Neuronal stem cell (in vitro differentiated cells): Measurements from ENCODE around the gene C22orf23.

Experiments used
- DNase-seq: peaks from one replicate; pipeline ENCODE4 v3.0.0-alpha.2; 2013; ENCODE audit warnings: low spot score
- H2AFZ ChIP-seq: one replicate; pipeline ENCODE4 v1.6.1; 2013; ENCODE audit warnings: mild to moderate bottlenecking, low read length, inconsistent platforms
- H2AK5ac ChIP-seq: 2 replicates; pipeline ENCODE4 v1.6.1; 2013; ENCODE audit warnings: low read depth, mild to moderate bottlenecking, inconsistent platforms, low read length, moderate library complexity, mixed read lengths
- H2BK120ac ChIP-seq: 2 replicates; pipeline ENCODE4 v1.6.1; 2013; ENCODE audit warnings: low read depth, mild to moderate bottlenecking, inconsistent platforms, low read length, moderate library complexity, mixed read lengths
- H2BK12ac ChIP-seq: one replicate; pipeline ENCODE4 v1.6.1; 2013; ENCODE audit warnings: low read length, inconsistent platforms
- H2BK15ac ChIP-seq: 2 replicates; pipeline ENCODE4 v1.6.1; 2013; ENCODE audit warnings: mild to moderate bottlenecking, low read length, inconsistent platforms, mixed read lengths
- H2BK5ac ChIP-seq: one replicate; pipeline ENCODE4 v1.6.1; 2013; ENCODE audit warnings: inconsistent platforms, mild to moderate bottlenecking, low read length, moderate library complexity
- H3K14ac ChIP-seq: one replicate; pipeline ENCODE4 v1.6.1; 2013; ENCODE audit warnings: low read length, inconsistent platforms
- H3K18ac ChIP-seq: 2 replicates; pipeline ENCODE4 v1.6.1; 2013; ENCODE audit warnings: low read length, inconsistent platforms
- H3K23ac ChIP-seq: 2 replicates; pipeline ENCODE4 v1.6.1; 2013; ENCODE audit warnings: low read depth, mild to moderate bottlenecking, mixed read lengths, low read length, inconsistent platforms; ENCODE audit not compliant: poor library complexity
- H3K27ac ChIP-seq: replicated peaks from 3 replicates; pipeline ENCODE4 v1.5.1; 2013; ENCODE audit warnings: low read length, inconsistent platforms
- H3K27me3 ChIP-seq, 3 experiments: 2 replicates each; pipeline ENCODE4 v1.6.1; 2013; ENCODE audit warnings: low read length in 3 of 3, mild to moderate bottlenecking in 2 of 3, inconsistent platforms in 1 of 3, low read depth in 1 of 3, mixed read lengths in 1 of 3, moderate library complexity in 1 of 3; ENCODE audit not compliant: control insufficient read depth in 3 of 3, insufficient read depth in 3 of 3
- H3K36me3 ChIP-seq, 2 donors: replicated peaks in 1 of 2; 2 replicates each; pipeline ENCODE4 v1.6.1; 2013; ENCODE audit warnings: low read length in 2 of 2; ENCODE audit not compliant: control insufficient read depth in 2 of 2, insufficient read depth in 2 of 2
- H3K4ac ChIP-seq: 2 replicates; pipeline ENCODE4 v1.6.1; 2013; ENCODE audit warnings: inconsistent platforms, mild to moderate bottlenecking, low read length, moderate library complexity
- H3K4me1 ChIP-seq, 2 donors: 1 replicate in 1 of 2; 2 replicates in 1 of 2; pipeline ENCODE4 v1.6.1; 2013; ENCODE audit warnings: low read length in 2 of 2, low read depth in 1 of 2; ENCODE audit not compliant: control insufficient read depth in 2 of 2, insufficient read depth in 1 of 2
- H3K4me2 ChIP-seq: one replicate; pipeline ENCODE4 v1.6.1; 2013; ENCODE audit warnings: mild to moderate bottlenecking, low read length, inconsistent platforms; ENCODE audit not compliant: insufficient read depth, poor library complexity, severe bottlenecking
- H3K4me3 ChIP-seq, 2 donors: 2 replicates each; pipeline ENCODE4 v1.5.1; 2013; ENCODE audit warnings: low read length in 2 of 2, mild to moderate bottlenecking in 2 of 2, inconsistent platforms in 1 of 2, moderate library complexity in 1 of 2
- H3K79me1 ChIP-seq: one replicate; pipeline ENCODE4 v1.6.1; 2013; ENCODE audit warnings: low read depth, mild to moderate bottlenecking, inconsistent platforms, low read length, moderate library complexity
- H3K9ac ChIP-seq: one replicate; pipeline ENCODE4 v1.6.1; 2013; ENCODE audit warnings: mild to moderate bottlenecking, low read depth, low read length, inconsistent platforms; ENCODE audit not compliant: poor library complexity
- H3K9me3 ChIP-seq, 2 donors: replicated peaks in 1 of 2; 2 replicates each; pipeline versions ENCODE3 to v1.6.1; 2013; ENCODE audit warnings: low read length in 2 of 2, mild to moderate bottlenecking in 2 of 2, inconsistent platforms in 1 of 2, low read depth in 1 of 2, mixed read lengths in 1 of 2, moderate library complexity in 1 of 2; ENCODE audit not compliant: control insufficient read depth in 2 of 2, insufficient read depth in 1 of 2
- H4K8ac ChIP-seq: one replicate; pipeline ENCODE4 v1.6.1; 2013; ENCODE audit warnings: low read depth, mild to moderate bottlenecking, inconsistent platforms, low read length, moderate library complexity
- H4K91ac ChIP-seq: one replicate; pipeline ENCODE4 v1.6.1; 2013; ENCODE audit warnings: low read length, low read depth, mild to moderate bottlenecking, inconsistent platforms; ENCODE audit not compliant: poor library complexity
- WGBS, 2 donors: extraction: QIAGEN DNeasy Blood & Tissue Kit; methylation state at CpG; one replicate each; pipeline ENCODE4 v1.1.7; 2013; ENCODE audit warnings: missing lambda C conversion rate in 2 of 2, mixed read lengths in 1 of 2; ENCODE audit not compliant: insufficient read length in 2 of 2, insufficient replicate concordance in 1 of 2; ENCODE audit errors: extremely low coverage in 2 of 2; 5-methylcytosine and 5-hydroxymethylcytosine counted together

The C22orf23 gene

DNA sequence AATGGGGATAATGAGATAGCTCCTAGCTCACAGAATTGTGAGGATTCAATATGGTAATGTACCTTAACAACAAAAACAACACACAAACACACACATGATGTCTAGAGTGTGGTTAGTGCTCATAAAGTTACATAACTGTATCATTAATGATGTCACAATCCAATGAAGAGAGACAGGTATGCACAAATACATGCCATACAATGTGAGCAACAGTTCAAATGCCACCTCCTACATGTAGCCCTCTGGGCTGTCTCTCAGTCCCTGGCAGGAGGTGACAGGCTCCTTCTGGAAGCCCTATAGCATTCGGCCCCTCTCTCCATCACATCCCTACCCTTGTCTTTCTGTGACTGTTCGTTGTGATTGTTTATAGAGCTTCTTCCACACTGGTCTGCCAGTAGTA lies 55.6 kb downstream of the C22orf23 start:
- no peak overlapping the region for H3K27ac ChIP-seq
- no peak overlapping the region for H2BK120ac ChIP-seq
- WGBS, 2 donors: no CpG with 5 or more reads among the region's 2 CpGs
- H3K9me3 ChIP-seq: no peaks in the 10 kb centered on the region
- no peak overlapping the region for H4K8ac ChIP-seq
- peaks cover 23 to 32% of the 10 kb centered on the region in 2 donors for H3K4me1 ChIP-seq
- DNase-seq: no peak
- no peak overlapping the region for H2BK15ac ChIP-seq
- H2AK5ac ChIP-seq: peak overlapping the region; percentile 54
- H3K27me3 ChIP-seq: no peaks in the 10 kb centered on the region
- no peak overlapping the region for H3K4ac ChIP-seq
- no peak overlapping the region for H3K14ac ChIP-seq
- no peak overlapping the region for H4K91ac ChIP-seq
- H2BK5ac ChIP-seq: peak overlapping the region; percentile 93
- peaks cover 0 to 8% of the 10 kb centered on the region in 2 donors for H3K36me3 ChIP-seq
- H3K79me1 ChIP-seq: no peaks in the 10 kb centered on the region
- no peak overlapping the region for H3K4me3 ChIP-seq
- H3K4me2 ChIP-seq: no peak overlapping the region
- no peak overlapping the region for H3K23ac ChIP-seq
- no peak overlapping the region for H2AFZ ChIP-seq
- H3K9ac ChIP-seq: no peak overlapping the region
- H3K18ac ChIP-seq: no peak overlapping the region
- no peak overlapping the region for H2BK12ac ChIP-seq

GRCh38 chr22:37896939-37897338 lies 56.5 kb downstream of the C22orf23 start:
- H2BK5ac ChIP-seq: no peak overlapping the region
- H3K36me3 ChIP-seq: peaks cover 2 to 12% of the 10 kb centered on the region in 2 donors
- no CpG with 5 or more reads among the region's 3 CpGs for WGBS, 2 donors

DNA sequence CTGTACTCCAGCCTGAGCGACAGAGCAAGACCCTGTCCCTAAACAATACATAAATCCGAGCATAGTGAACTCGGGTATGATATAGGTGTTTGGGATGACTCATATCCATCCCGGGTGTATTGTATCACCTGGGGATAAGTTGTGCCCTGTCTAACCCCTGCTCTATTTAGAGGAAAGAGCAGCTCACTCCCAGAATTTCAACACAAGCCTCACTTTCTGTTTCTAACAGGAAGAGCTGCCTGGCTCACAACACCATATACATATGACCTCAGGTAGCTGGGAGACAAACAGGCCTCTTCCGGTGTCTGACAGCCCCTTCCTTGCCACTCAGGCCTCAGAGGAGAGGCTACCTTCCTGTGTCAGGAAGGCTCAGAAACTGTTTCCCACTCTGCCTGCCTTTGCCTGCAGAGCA lies 57.2 kb downstream of the C22orf23 start:
- H3K27me3 ChIP-seq: no peaks in the 10 kb centered on the region
- no peak overlapping the region for H2BK12ac ChIP-seq
- H3K79me1 ChIP-seq: no peaks in the 10 kb centered on the region
- no peak overlapping the region for H3K14ac ChIP-seq
- H3K18ac ChIP-seq: no peak overlapping the region
- no peak overlapping the region for H2AK5ac ChIP-seq
- no peak overlapping the region for H2BK15ac ChIP-seq
- peaks cover 23 to 32% of the 10 kb centered on the region in 2 donors for H3K4me1 ChIP-seq
- H3K36me3 ChIP-seq: peaks cover 2 to 20% of the 10 kb centered on the region in 2 donors
- DNase-seq: no peak
- no peak overlapping the region for H3K4me2 ChIP-seq
- no peak overlapping the region for H3K23ac ChIP-seq
- H3K9ac ChIP-seq: no peak overlapping the region
- H4K8ac ChIP-seq: no peak overlapping the region
- no peak overlapping the region for H3K4me3 ChIP-seq
- no peak overlapping the region for H2BK120ac ChIP-seq
- H3K9me3 ChIP-seq: no peaks in the 10 kb centered on the region
- H2BK5ac ChIP-seq: no peak overlapping the region
- no peak overlapping the region for H3K4ac ChIP-seq
- WGBS, 2 donors: no CpG with 5 or more reads among the region's 5 CpGs
- H3K27ac ChIP-seq: no peak overlapping the region
- peak overlapping the region; percentile 69 for H2AFZ ChIP-seq
- no peak overlapping the region for H4K91ac ChIP-seq

More at GRCh38 chr22:37896939-37897338, 56.5 kb downstream of the C22orf23 start:
- Histone ChIP-seq H2BK15ac (no peak overlapping the region), H3K27me3 (no peaks in the 10 kb centered on the region), H4K8ac (no peak overlapping the region), H3K9ac (no peak overlapping the region), H3K4me2 (no peak overlapping the region), H3K14ac (no peak overlapping the region), H3K4me3 (no peak overlapping the region), H3K27ac (no peak overlapping the region), H3K18ac (peak overlapping the region; percentile 15), H2BK120ac (no peak overlapping the region), H3K23ac (no peak overlapping the region), H2AK5ac (no peak overlapping the region), H2AFZ (peak overlapping the region; percentile 69), H3K4ac (no peak overlapping the region), H2BK12ac (no peak overlapping the region), H3K79me1 (no peaks in the 10 kb centered on the region), H3K9me3 (no peaks in the 10 kb centered on the region), H3K4me1 (peaks cover 23 to 32% of the 10 kb centered on the region in 2 donors), H4K91ac (no peak overlapping the region)
- no peak for DNase-seq

DNA sequence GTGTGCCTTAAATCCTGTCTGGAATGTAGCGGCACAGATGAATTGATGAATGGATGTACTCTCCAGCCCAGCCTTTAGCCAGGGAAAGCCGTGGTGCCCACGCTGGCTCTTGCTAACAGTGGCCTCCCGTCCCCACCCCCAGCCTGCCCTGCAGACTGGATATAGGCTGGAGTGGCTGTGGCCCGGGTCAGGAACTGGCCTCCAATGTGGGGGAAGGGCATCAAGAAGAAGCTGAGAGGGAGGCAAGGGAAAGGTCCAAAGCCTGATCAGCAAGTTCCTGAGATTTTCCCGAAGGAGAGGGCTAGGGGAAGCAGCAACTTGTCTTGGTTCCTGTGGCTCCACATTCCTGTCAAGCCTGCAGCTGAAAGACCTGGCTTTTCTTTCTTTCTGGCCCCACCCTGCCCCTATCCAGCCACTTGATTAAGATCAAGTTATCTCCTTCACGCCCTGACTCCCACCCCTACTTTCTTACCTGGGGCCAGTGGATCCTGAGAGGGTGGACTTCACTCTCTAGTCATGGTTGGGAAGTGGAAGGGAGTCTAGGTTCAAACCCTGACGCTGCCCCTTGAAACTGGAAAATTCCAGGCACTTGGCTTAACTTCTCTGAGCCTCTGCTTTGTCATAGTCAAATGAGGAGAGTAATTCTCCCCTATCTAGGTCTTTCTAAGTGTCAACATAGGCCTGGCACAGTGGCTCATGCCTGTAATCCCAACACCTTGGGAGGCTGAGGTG lies 58.3 kb downstream of the C22orf23 start:
- no peak overlapping the region for H2BK15ac ChIP-seq
- H2BK5ac ChIP-seq: no peak overlapping the region
- no peak overlapping the region for H2AFZ ChIP-seq
- H4K91ac ChIP-seq: peak overlapping the region; percentile 34
- H3K79me1 ChIP-seq: no peaks in the 10 kb centered on the region
- peak overlapping the region; percentile 51 for H3K18ac ChIP-seq
- peak overlapping the region; percentile 80 for H3K27ac ChIP-seq
- WGBS, 2 donors: no CpG with 5 or more reads among the region's 8 CpGs
- H3K9me3 ChIP-seq: no peaks in the 10 kb centered on the region
- H3K4me2 ChIP-seq: no peak overlapping the region
- no peak overlapping the region for H2AK5ac ChIP-seq
- peak overlapping the region; percentile 3 for H3K9ac ChIP-seq
- no peaks in the 10 kb centered on the region for H3K27me3 ChIP-seq
- H4K8ac ChIP-seq: no peak overlapping the region
- H2BK120ac ChIP-seq: peak overlapping the region; percentile 56
- H2BK12ac ChIP-seq: no peak overlapping the region
- H3K36me3 ChIP-seq: peaks cover 3 to 27% of the 10 kb centered on the region in 2 donors
- no peak overlapping the region for H3K4me3 ChIP-seq
- H3K4me1 ChIP-seq: peaks cover 23 to 32% of the 10 kb centered on the region in 2 donors
- no peak overlapping the region for H3K4ac ChIP-seq
- H3K23ac ChIP-seq: no peak overlapping the region
- H3K14ac ChIP-seq: no peak overlapping the region
- peak; percentile 57 for DNase-seq
